H1 (cell line): ENCODE results near the gene LACTB. TPM values are rescaled to one million over a fixed set of nuclear protein-coding genes. Genes with fewer than 3 reads are reported as not detected.
A peak's percentile ranks its signal among the peaks of the same experiment; 100 is the strongest.

Source experiments
- CTCF ChIA-PET: fragments of 300-600 bp; sonication (Branson Sonifier 250); formaldehyde crosslinking; loops from one replicate; lab custom pipeline; 2021; ENCODE audit not compliant: partially characterized antibody; lab: Charles Lee
- POLR2A ChIA-PET: fragments of 300-600 bp; sonication (Branson Sonifier 250); formaldehyde crosslinking; loops from one replicate; lab custom pipeline; 2021; ENCODE audit warnings: inconsistent platforms; ENCODE audit not compliant: partially characterized antibody; lab: Charles Lee
- DNase-seq, 2 experiments: peaks; one replicate each; pipeline versions ENCODE4 v3.0.0 to v3.0.0-alpha.2; 2010 to 2022; ENCODE audit warnings: low spot score in 2 of 2, low read depth in 1 of 2, mixed read lengths in 1 of 2
- FAIRE-seq: peaks from 2 replicates; lab custom pipeline; 2011; peaks lifted over from hg19 to GRCh38; lab: Jason Lieb, UNC
- H2AFZ ChIP-seq: 2 replicates; pipeline ENCODE4 v1.8.1; 2012; ENCODE audit warnings: low read length, inconsistent platforms
- H2AK5ac ChIP-seq: 2 replicates; pipeline ENCODE4 v1.6.1; 2013; ENCODE audit warnings: low read depth, low read length
- H2BK120ac ChIP-seq: replicated peaks from 2 replicates; pipeline ENCODE3; 2013; ENCODE audit warnings: low read depth, low read length, inconsistent platforms
- H2BK12ac ChIP-seq: 2 replicates; pipeline ENCODE4 v1.6.1; 2013; ENCODE audit warnings: low read depth, low read length
- H2BK15ac ChIP-seq: 2 replicates; pipeline ENCODE4 v1.6.1; 2013; ENCODE audit warnings: low read length
- H2BK20ac ChIP-seq: 2 replicates; pipeline ENCODE4 v1.6.1; 2013; ENCODE audit warnings: low read length
- H2BK5ac ChIP-seq: 2 replicates; pipeline ENCODE4 v1.6.1; 2013; ENCODE audit warnings: low read depth, low read length
- H3K14ac ChIP-seq: 2 replicates; pipeline ENCODE4 v1.6.1; 2013; ENCODE audit warnings: inconsistent platforms; ENCODE audit not compliant: insufficient read length
- H3K18ac ChIP-seq: 2 replicates; pipeline ENCODE4 v1.6.1; 2013; ENCODE audit warnings: low read length; ENCODE audit errors: extremely low read depth
- H3K23ac ChIP-seq: 2 replicates; pipeline ENCODE4 v1.6.1; 2013; ENCODE audit warnings: inconsistent platforms; ENCODE audit not compliant: insufficient read length
- H3K23me2 ChIP-seq: 2 replicates; pipeline ENCODE4 v1.6.1; 2013; ENCODE audit warnings: low read depth, low read length
- H3K27ac ChIP-seq: 2 replicates; pipeline ENCODE4 v1.6.1; 2011; ENCODE audit warnings: low read depth, low read length, inconsistent platforms
- H3K27me3 ChIP-seq, 4 experiments: replicated peaks in 1 of 4; 1 replicate in 1 of 4; 2 replicates in 3 of 4; pipeline versions ENCODE4 v1.6.1 to v1.8.1; 2011 to 2013; ENCODE audit warnings: low read length in 3 of 4, mild to moderate bottlenecking in 3 of 4, inconsistent platforms in 2 of 4, mixed read lengths in 2 of 4, moderate library complexity in 1 of 4; ENCODE audit not compliant: control insufficient read depth in 3 of 4, insufficient read depth in 3 of 4; ENCODE audit errors: extremely low read depth in 1 of 4
- H3K36me3 ChIP-seq, 4 experiments: 2 replicates each; pipeline versions ENCODE4 v1.6.1 to v1.8.1; 2011 to 2013; ENCODE audit warnings: mild to moderate bottlenecking in 4 of 4, low read length in 3 of 4, moderate library complexity in 2 of 4, control low read depth in 1 of 4, inconsistent platforms in 1 of 4; ENCODE audit not compliant: insufficient read depth in 4 of 4, control insufficient read depth in 2 of 4
- H3K4ac ChIP-seq: replicated peaks from 2 replicates; pipeline ENCODE3; 2013; ENCODE audit warnings: low read length, low read depth, mixed read lengths, inconsistent platforms; ENCODE audit not compliant: insufficient read length
- H3K4me1 ChIP-seq, 4 experiments: replicated peaks in 1 of 4; 1 replicate in 1 of 4; 2 replicates in 3 of 4; pipeline versions ENCODE4 v1.6.1 to v1.8.1; 2011 to 2013; ENCODE audit warnings: low read length in 3 of 4, inconsistent platforms in 2 of 4, mixed read lengths in 1 of 4; ENCODE audit not compliant: insufficient read depth in 4 of 4, control insufficient read depth in 3 of 4
- H3K4me2 ChIP-seq, 2 experiments: 2 replicates each; pipeline versions ENCODE4 v1.6.1 to v1.8.1; 2011 to 2013; ENCODE audit warnings: low read depth in 2 of 2, low read length in 2 of 2, control low read depth in 1 of 2, inconsistent platforms in 1 of 2, mild to moderate bottlenecking in 1 of 2; ENCODE audit not compliant: insufficient read depth in 1 of 2
- H3K4me3 ChIP-seq, 4 experiments: fragments of 200-600, 300-600 bp in 1 of 4; sonication (generic), shearing (Covaris generic), sonication (Bioruptor Twin) in 1 of 4; 2 replicates each; pipeline versions ENCODE4 v1.5.1 to v1.8.1; 2011 to 2016; ENCODE audit warnings: low read length in 4 of 4, low read depth in 3 of 4, control low read depth in 2 of 4, inconsistent platforms in 2 of 4, mild to moderate bottlenecking in 2 of 4, mixed read lengths in 1 of 4, moderate library complexity in 1 of 4; ENCODE audit not compliant: insufficient read depth in 2 of 4; ENCODE audit errors: extremely low read depth in 1 of 4
- H3K56ac ChIP-seq: replicated peaks from 2 replicates; pipeline ENCODE3; 2013; ENCODE audit warnings: low read depth, mild to moderate bottlenecking, mixed read lengths, low read length, inconsistent platforms; ENCODE audit not compliant: insufficient read length
- H3K79me1 ChIP-seq: 2 replicates; pipeline ENCODE4 v1.6.1; 2013; ENCODE audit warnings: low read depth, low read length, control low read depth
- H3K79me2 ChIP-seq, 2 experiments: 2 replicates each; pipeline versions ENCODE4 v1.6.1 to v1.8.1; 2012 to 2013; ENCODE audit warnings: low read length in 2 of 2, mild to moderate bottlenecking in 2 of 2, inconsistent platforms in 1 of 2; ENCODE audit not compliant: insufficient read depth in 2 of 2, control insufficient read depth in 1 of 2
- H3K9ac ChIP-seq, 4 experiments: replicated peaks in 1 of 4; 1 replicate in 1 of 4; 2 replicates in 3 of 4; pipeline versions ENCODE4 v1.6.1 to v1.8.1; 2011 to 2013; ENCODE audit warnings: low read depth in 3 of 4, low read length in 3 of 4, control low read depth in 2 of 4, mild to moderate bottlenecking in 2 of 4, moderate library complexity in 2 of 4, inconsistent platforms in 1 of 4; ENCODE audit errors: extremely low read depth in 1 of 4
- H3K9me3 ChIP-seq, 2 experiments: 2 replicates each; pipeline versions ENCODE4 v1.6.1 to v1.8.1; 2012 to 2013; ENCODE audit warnings: mild to moderate bottlenecking in 2 of 2, moderate library complexity in 2 of 2, control low read depth in 1 of 2, inconsistent platforms in 1 of 2, low read depth in 1 of 2, low read length in 1 of 2, mixed read lengths in 1 of 2; ENCODE audit not compliant: insufficient read depth in 2 of 2
- H4K20me1 ChIP-seq, 2 experiments: replicated peaks in 1 of 2; 2 replicates each; pipeline versions ENCODE3 to v1.8.1; 2011 to 2013; ENCODE audit warnings: inconsistent platforms in 2 of 2, low read length in 2 of 2, mild to moderate bottlenecking in 1 of 2; ENCODE audit not compliant: insufficient read depth in 2 of 2, control insufficient read depth in 1 of 2
- H4K5ac ChIP-seq: 2 replicates; pipeline ENCODE4 v1.6.1; 2013; ENCODE audit warnings: low read length, low read depth, mixed read lengths, inconsistent platforms; ENCODE audit not compliant: insufficient read length
- H4K8ac ChIP-seq: 2 replicates; pipeline ENCODE4 v1.8.0; 2013; ENCODE audit warnings: mild to moderate bottlenecking, moderate library complexity, low read length, inconsistent platforms; ENCODE audit not compliant: insufficient read depth; ENCODE audit errors: extremely low read depth
- H4K91ac ChIP-seq: replicated peaks from 2 replicates; pipeline ENCODE3; 2013; ENCODE audit warnings: low read length, mixed read lengths, inconsistent platforms; ENCODE audit not compliant: insufficient read length
- CBX5 ChIP-seq: fragments of 300-800, 300-1000 bp; sonication (generic); IDR thresholded peaks from 2 replicates; pipeline ENCODE4 v1.7.1; 2016; ENCODE audit warnings: antibody characterized with exemption, low read length, low read depth
- CEBPB ChIP-seq: IDR thresholded peaks from 2 replicates; pipeline ENCODE4 v1.6.1; 2012; ENCODE audit warnings: low read depth, low read length
- EP300 ChIP-seq, 2 experiments: IDR thresholded peaks; 1 replicate in 1 of 2; 2 replicates in 1 of 2; pipeline ENCODE4 v1.6.1; 2011 to 2012; ENCODE audit warnings: low read depth in 2 of 2, low read length in 2 of 2, mild to moderate bottlenecking in 2 of 2, borderline replicate concordance in 1 of 2, inconsistent platforms in 1 of 2, moderate library complexity in 1 of 2
- HDAC2 ChIP-seq, 2 experiments: fragments of 300-600 bp in 1 of 2; sonication (generic) in 1 of 2; IDR thresholded peaks; 2 replicates each; pipeline ENCODE4 v1.6.1; 2011 to 2012; ENCODE audit warnings: low read depth in 2 of 2, low read length in 2 of 2, mild to moderate bottlenecking in 2 of 2, moderate library complexity in 2 of 2, borderline replicate concordance in 1 of 2, inconsistent platforms in 1 of 2
- PHF8 ChIP-seq: fragments of 200-600 bp; sonication (generic); conservative IDR thresholded peaks from 2 replicates; pipeline ENCODE4 v1.7.1; 2012; ENCODE audit warnings: low read depth, mild to moderate bottlenecking, inconsistent platforms, low read length, moderate library complexity
- POLR2A ChIP-seq, 2 experiments: IDR thresholded peaks; 1 replicate in 1 of 2; 2 replicates in 1 of 2; pipeline ENCODE4 v1.6.1; 2011; ENCODE audit warnings: low read depth in 2 of 2, low read length in 2 of 2, mild to moderate bottlenecking in 2 of 2; ENCODE audit errors: control extremely low read depth in 1 of 2
- POLR2AphosphoS5 ChIP-seq: IDR thresholded peaks from 2 replicates; pipeline ENCODE4 v1.6.1; 2011; ENCODE audit warnings: low read depth, low read length
- RXRA ChIP-seq: IDR thresholded peaks from 2 replicates; pipeline ENCODE4 v1.6.1; 2011; ENCODE audit warnings: low read depth, mild to moderate bottlenecking, low read length, moderate library complexity; ENCODE audit not compliant: insufficient read depth
- SIN3A ChIP-seq, 2 experiments: IDR thresholded peaks in 1 of 2; conservative IDR thresholded peaks in 1 of 2; 2 replicates each; pipeline ENCODE4 v1.6.1; 2011 to 2012; ENCODE audit warnings: low read length in 2 of 2, improper control_type of control experiment in 1 of 2, low read depth in 1 of 2, mild to moderate bottlenecking in 1 of 2
- SIRT6 ChIP-seq: IDR thresholded peaks from one replicate; pipeline ENCODE4 v1.7.1; 2012; ENCODE audit warnings: low read length, inconsistent platforms
- SP1 ChIP-seq: IDR thresholded peaks from 2 replicates; pipeline ENCODE4 v1.6.1; 2011; ENCODE audit warnings: low read depth, low read length
- SRF ChIP-seq: IDR thresholded peaks from 2 replicates; pipeline ENCODE4 v1.6.1; 2011; ENCODE audit warnings: mild to moderate bottlenecking, low read depth, low read length, moderate library complexity
- ZNF274 ChIP-seq: IDR thresholded peaks from 2 replicates; pipeline ENCODE4 v1.7.0; 2012; ENCODE audit warnings: low read length, borderline replicate concordance; ENCODE audit errors: extremely low read depth
- WGBS, 2 experiments: shearing (Covaris generic) in 1 of 2; methylation state at CpG; one replicate each; pipeline versions ENCODE4 v1.1.6 to v1.1.7; 2013 to 2015; ENCODE audit warnings: low lambda C conversion rate in 2 of 2, mixed read lengths in 2 of 2, inconsistent platforms in 1 of 2, low coverage in 1 of 2, missing lambda C conversion rate in 1 of 2; ENCODE audit not compliant: insufficient replicate concordance in 2 of 2, insufficient coverage in 1 of 2, insufficient read length in 1 of 2; ENCODE audit errors: extremely low coverage in 1 of 2, missing lambda C conversion rate in 1 of 2; 5-methylcytosine and 5-hydroxymethylcytosine counted together
- polyA plus RNA-seq, 7 experiments: library from polyadenylated mRNA; depleted of rRNA in 3 of 7; stranded (reverse) in 5 of 7; unstranded in 2 of 7; fragments of >200 nt in 5 of 7; fragments of 200-250 nt in 2 of 7; gene quantifications; 1 replicate in 5 of 7; 2 replicates in 1 of 7; 4 replicates in 1 of 7; pipeline versions ENCODE4 v1.2.1 to v1.2.3, GENCODE V29; 2011 to 2013; ENCODE audit warnings: missing spikeins in 2 of 7, mixed read lengths in 2 of 7
- total RNA-seq: library from RNA; stranded (reverse); fragmentation: NEBNext Ultra II Directional; extraction: Animal tissue kit (Norgen Biotek cat#: 25700); gene quantifications from 2 replicates; pipeline ENCODE4 v1.2.1, GENCODE V29; 2021
- TF ChIP-seq, protein P1 (sequence below): IDR thresholded peaks from 2 replicates; pipeline ENCODE4 v1.6.1; 2011; ENCODE audit warnings: low read depth, mild to moderate bottlenecking, low read length; ENCODE audit not compliant: insufficient read depth

Gene LACTB
- total and polyA plus RNA-seq, 2 of the 8 experiments (the other 6 are each of a cell fraction or from before 2014, with no cell fraction given), result 5.8 to 14.9 TPM

DNA sequence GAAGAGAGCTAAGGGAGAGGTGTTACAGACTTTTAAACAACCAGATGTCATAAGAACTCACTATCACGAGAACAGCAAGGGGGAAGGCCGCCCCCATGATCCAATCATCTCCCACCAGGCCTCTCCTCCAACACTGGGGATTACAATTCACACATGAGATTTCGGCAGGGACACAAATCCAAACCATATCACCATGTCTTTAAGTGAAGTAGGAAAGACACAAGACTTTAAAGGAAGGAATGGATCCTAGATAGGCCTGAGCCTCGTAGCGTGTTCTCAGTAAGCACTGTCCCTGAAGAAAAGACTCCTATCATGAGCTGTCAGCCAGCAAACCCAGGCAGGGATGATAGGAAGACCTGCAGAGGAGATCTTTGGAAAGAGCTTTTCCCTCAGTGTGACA lies 50.7 kb downstream of the LACTB start:
- POLR2A ChIA-PET, result interaction anchor here (0.9 to 1.6 kb wide), 2 partner anchors 15 to 21 kb away, joined by 3 to 5 read pairs; partner anchors contain the start of gene RPS27L
- peak in 1 of 2 experiments; percentile 39 for DNase-seq
- no peak for TF ChIP-seq POLR2AphosphoS5
- no peak for TF ChIP-seq EP300 (IDR thresholded peaks at IDR 0.05; ENCODE audit: borderline replicate concordance in 1 of 2, low read depth in 2 of 2, low read length in 2 of 2)
- no peak for TF ChIP-seq SIRT6
- no peak for TF ChIP-seq CBX5
- TF ChIP-seq RXRA, result no peak
- TF ChIP-seq POLR2A (IDR thresholded peaks at IDR 0.05; ENCODE audit: control extremely low read depth in 1 of 2, low read depth in 2 of 2, low read length in 2 of 2), result no peak
- no peak for TF ChIP-seq HDAC2 (IDR thresholded peaks at IDR 0.05; ENCODE audit: borderline replicate concordance in 1 of 2, low read depth in 2 of 2, low read length in 2 of 2)
- no peak for TF ChIP-seq CEBPB
- TF ChIP-seq ZNF274, result no peak
- TF ChIP-seq, protein P1, sequence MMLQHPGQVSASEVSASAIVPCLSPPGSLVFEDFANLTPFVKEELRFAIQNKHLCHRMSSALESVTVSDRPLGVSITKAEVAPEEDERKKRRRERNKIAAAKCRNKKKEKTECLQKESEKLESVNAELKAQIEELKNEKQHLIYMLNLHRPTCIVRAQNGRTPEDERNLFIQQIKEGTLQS, result no peak
- no peak for TF ChIP-seq SP1
- TF ChIP-seq SRF, result no peak
- TF ChIP-seq SIN3A (conservative IDR thresholded peaks at IDR 0.05 in 1 of 2, IDR thresholded peaks at IDR 0.05 in 1 of 2; ENCODE audit: low read depth in 1 of 2, low read length in 2 of 2), result no peak
- no peak for TF ChIP-seq PHF8

More for the DNA sequence above, 50.7 kb downstream of the LACTB start:
- CTCF ChIA-PET, result interaction anchor here (1.0 to 1.3 kb wide), 2 partner anchors 17 to 230 kb away, joined by 3 to 4 read pairs; partner anchors contain the start of gene RAB8B
- Histone ChIP-seq H4K8ac (no peak overlapping the region), H4K20me1 (no peaks in the 10 kb centered on the region), H3K27me3 (no peaks in the 10 kb centered on the region), H2AFZ (peak overlapping the region; percentile 45; the same call in 1 of the 2 replicates), H3K4me3 (no peak overlapping the region), H3K23me2 (no peaks in the 10 kb centered on the region; the same call in 1 of the 2 replicates), H3K9ac (no peak overlapping the region), H3K14ac (no peak overlapping the region), H3K79me1 (no peaks in the 10 kb centered on the region), H3K9me3 (no peaks in the 10 kb centered on the region), H4K91ac (no peak overlapping the region), H3K4ac (no peak overlapping the region), H2BK15ac (no peak overlapping the region), H3K18ac (no peak overlapping the region), H3K27ac (no peak overlapping the region), H3K4me2 (no peak overlapping the region), H3K36me3 (no peaks in the 10 kb centered on the region), H3K79me2 (no peaks in the 10 kb centered on the region), H2BK5ac (no peak overlapping the region), H3K4me1 (peaks cover 0 to 9% (median 0%) of the 10 kb centered on the region in 4 experiments; a peak in 2 of 7 replicates), H4K5ac (no peak overlapping the region), H2BK12ac (no peak overlapping the region), H3K23ac (no peak overlapping the region), H3K56ac (no peak overlapping the region), H2BK120ac (no peak overlapping the region), H2AK5ac (no peak overlapping the region), H2BK20ac (no peak overlapping the region)
- no peak for FAIRE-seq
- WGBS, 2 experiments, result 91% methylated on average over 5 of the region's 5 CpGs; no CpG with 5 or more reads in 1 of the 2 experiments
